GM12878 (cell line): Measurements from ENCODE around the gene TTC9C. TPM values are rescaled to one million over a fixed set of nuclear protein-coding genes. Genes with fewer than 3 reads are reported as not detected.
A peak's percentile ranks its signal among the peaks of the same experiment; 100 is the strongest.

Experiments
- BHLHE40 ChIP-seq, 2 experiments: fragments of 450-650 bp in 1 of 2; IDR thresholded peaks; 2 replicates each; pipeline ENCODE4 v1.6.1; 2011 to 2017; ENCODE audit warnings: low read depth in 2 of 2, borderline replicate concordance in 1 of 2, improper control_type of control experiment in 1 of 2, low read length in 1 of 2, mild to moderate bottlenecking in 1 of 2
- CHD2 ChIP-seq: IDR thresholded peaks from 2 replicates; pipeline ENCODE4 v1.6.1; 2011; ENCODE audit warnings: low read depth, low read length, improper control_type of control experiment, borderline replicate concordance
- CREB1 ChIP-seq: IDR thresholded peaks from 2 replicates; pipeline ENCODE4 v1.6.1; 2012; ENCODE audit warnings: low read depth, mild to moderate bottlenecking, inconsistent platforms
- IKZF1 ChIP-seq: fragments of 450-650 bp; conservative IDR thresholded peaks from 2 replicates; pipeline ENCODE4 v1.6.1; 2017; ENCODE audit warnings: antibody characterized with exemption, mild to moderate bottlenecking
- NFYB ChIP-seq: IDR thresholded peaks from 2 replicates; pipeline ENCODE4 v1.6.1; 2011; ENCODE audit warnings: low read depth, mild to moderate bottlenecking, low read length, improper control_type of control experiment, moderate library complexity; ENCODE audit not compliant: insufficient read depth
- NR2F1 ChIP-seq: fragments of 450-650 bp; conservative IDR thresholded peaks from 2 replicates; pipeline ENCODE4 v1.6.1; 2017; ENCODE audit warnings: mild to moderate bottlenecking
- PAX5 ChIP-seq: IDR thresholded peaks from 2 replicates; pipeline ENCODE4 v1.6.1; 2011; ENCODE audit warnings: low read depth, low read length, borderline replicate concordance
- PML ChIP-seq: IDR thresholded peaks from 2 replicates; pipeline ENCODE4 v1.6.1; 2012; ENCODE audit warnings: low read length, inconsistent platforms
- POLR2A ChIP-seq: IDR thresholded peaks from 2 replicates; pipeline ENCODE4 v1.6.1; 2011; ENCODE audit warnings: low read depth, mild to moderate bottlenecking, low read length
- SUPT20H ChIP-seq: IDR thresholded peaks from 2 replicates; pipeline ENCODE4 v1.6.1; 2011; ENCODE audit warnings: low read depth, mild to moderate bottlenecking, low read length, moderate library complexity, borderline replicate concordance; ENCODE audit not compliant: control insufficient read depth
- TCF3 ChIP-seq: IDR thresholded peaks from 2 replicates; pipeline ENCODE4 v1.6.1; 2012; ENCODE audit warnings: low read depth, mild to moderate bottlenecking, low read length, borderline replicate concordance; ENCODE audit not compliant: insufficient read depth
- ZBTB11 ChIP-seq: fragments of 450-650 bp; formaldehyde crosslinking; IDR thresholded peaks from 2 replicates; pipeline ENCODE4 v1.5.0; 2022; ENCODE audit warnings: mild to moderate bottlenecking, missing genetic modification characterization
- ZNF24 ChIP-seq: fragments of 450-650 bp; IDR thresholded peaks from 2 replicates; pipeline ENCODE4 v1.6.1; 2017; ENCODE audit warnings: antibody characterized with exemption, mild to moderate bottlenecking
- polyA plus RNA-seq, 11 experiments: library from polyadenylated mRNA; depleted of rRNA in 4 of 11; unstranded in 6 of 11; stranded (reverse) in 5 of 11; fragments of >200 nt; fragmentation: Nextera tagmentation in 4 of 11; fragmentation: Illumina TruSeq in 1 of 11; extraction: Ambion mirVana in 4 of 11; extraction: Trizol in 1 of 11; gene quantifications; 1 replicate in 1 of 11; 2 replicates in 10 of 11; pipeline versions ENCODE4 v1.2.1 to v1.2.3, GENCODE V29; 2011 to 2016; ENCODE audit warnings: inconsistent platforms in 2 of 11, missing spikeins in 2 of 11, low read depth in 1 of 11
- total RNA-seq, 4 experiments: library from RNA; depleted of rRNA in 3 of 4; stranded (reverse); fragments of >200 nt in 3 of 4; fragmentation: Illumina TruSeq in 1 of 4; extraction: Trizol in 1 of 4; gene quantifications; 2 replicates each; pipeline versions ENCODE4 v1.2.1 to v1.2.3, GENCODE V29; 2013 to 2021
- TF ChIP-seq, protein P1 (sequence below): fragments of 150-350 bp; IDR thresholded peaks from 2 replicates; pipeline ENCODE4 v1.6.1; 2014; ENCODE audit warnings: mild to moderate bottlenecking, low read depth, low read length
- TF ChIP-seq, protein P2 (sequence below): fragments of 450-650 bp; IDR thresholded peaks from 2 replicates; pipeline ENCODE4 v1.6.1; 2017; ENCODE audit warnings: mild to moderate bottlenecking, moderate library complexity
- TF ChIP-seq, protein P3 (sequence below): IDR thresholded peaks from 2 replicates; pipeline ENCODE4 v1.6.1; 2011; ENCODE audit warnings: borderline replicate concordance, low read depth, mild to moderate bottlenecking, moderate library complexity, mixed read lengths, low read length; ENCODE audit not compliant: insufficient read depth; ENCODE audit errors: extremely low read length

Gene TTC9C
- total and polyA plus RNA-seq, 10 of the 15 experiments (the other 5 are each of a cell fraction or from before 2014, with no cell fraction given) = 42.0 to 72.3 (median 50.4) TPM

- TF ChIP-seq, protein P1, sequence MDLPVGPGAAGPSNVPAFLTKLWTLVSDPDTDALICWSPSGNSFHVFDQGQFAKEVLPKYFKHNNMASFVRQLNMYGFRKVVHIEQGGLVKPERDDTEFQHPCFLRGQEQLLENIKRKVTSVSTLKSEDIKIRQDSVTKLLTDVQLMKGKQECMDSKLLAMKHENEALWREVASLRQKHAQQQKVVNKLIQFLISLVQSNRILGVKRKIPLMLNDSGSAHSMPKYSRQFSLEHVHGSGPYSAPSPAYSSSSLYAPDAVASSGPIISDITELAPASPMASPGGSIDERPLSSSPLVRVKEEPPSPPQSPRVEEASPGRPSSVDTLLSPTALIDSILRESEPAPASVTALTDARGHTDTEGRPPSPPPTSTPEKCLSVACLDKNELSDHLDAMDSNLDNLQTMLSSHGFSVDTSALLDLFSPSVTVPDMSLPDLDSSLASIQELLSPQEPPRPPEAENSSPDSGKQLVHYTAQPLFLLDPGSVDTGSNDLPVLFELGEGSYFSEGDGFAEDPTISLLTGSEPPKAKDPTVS = no peak
- TF ChIP-seq, protein P2, sequence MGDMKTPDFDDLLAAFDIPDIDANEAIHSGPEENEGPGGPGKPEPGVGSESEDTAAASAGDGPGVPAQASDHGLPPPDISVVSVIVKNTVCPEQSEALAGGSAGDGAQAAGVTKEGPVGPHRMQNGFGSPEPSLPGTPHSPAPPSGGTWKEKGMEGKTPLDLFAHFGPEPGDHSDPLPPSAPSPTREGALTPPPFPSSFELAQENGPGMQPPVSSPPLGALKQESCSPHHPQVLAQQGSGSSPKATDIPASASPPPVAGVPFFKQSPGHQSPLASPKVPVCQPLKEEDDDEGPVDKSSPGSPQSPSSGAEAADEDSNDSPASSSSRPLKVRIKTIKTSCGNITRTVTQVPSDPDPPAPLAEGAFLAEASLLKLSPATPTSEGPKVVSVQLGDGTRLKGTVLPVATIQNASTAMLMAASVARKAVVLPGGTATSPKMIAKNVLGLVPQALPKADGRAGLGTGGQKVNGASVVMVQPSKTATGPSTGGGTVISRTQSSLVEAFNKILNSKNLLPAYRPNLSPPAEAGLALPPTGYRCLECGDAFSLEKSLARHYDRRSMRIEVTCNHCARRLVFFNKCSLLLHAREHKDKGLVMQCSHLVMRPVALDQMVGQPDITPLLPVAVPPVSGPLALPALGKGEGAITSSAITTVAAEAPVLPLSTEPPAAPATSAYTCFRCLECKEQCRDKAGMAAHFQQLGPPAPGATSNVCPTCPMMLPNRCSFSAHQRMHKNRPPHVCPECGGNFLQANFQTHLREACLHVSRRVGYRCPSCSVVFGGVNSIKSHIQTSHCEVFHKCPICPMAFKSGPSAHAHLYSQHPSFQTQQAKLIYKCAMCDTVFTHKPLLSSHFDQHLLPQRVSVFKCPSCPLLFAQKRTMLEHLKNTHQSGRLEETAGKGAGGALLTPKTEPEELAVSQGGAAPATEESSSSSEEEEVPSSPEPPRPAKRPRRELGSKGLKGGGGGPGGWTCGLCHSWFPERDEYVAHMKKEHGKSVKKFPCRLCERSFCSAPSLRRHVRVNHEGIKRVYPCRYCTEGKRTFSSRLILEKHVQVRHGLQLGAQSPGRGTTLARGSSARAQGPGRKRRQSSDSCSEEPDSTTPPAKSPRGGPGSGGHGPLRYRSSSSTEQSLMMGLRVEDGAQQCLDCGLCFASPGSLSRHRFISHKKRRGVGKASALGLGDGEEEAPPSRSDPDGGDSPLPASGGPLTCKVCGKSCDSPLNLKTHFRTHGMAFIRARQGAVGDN = peak; percentile 29; the same call in 1 of the 2 replicates
- TF ChIP-seq IKZF1 (peak; percentile 90), PML (peak; percentile 75; the same call in 1 of the 2 replicates), POLR2A (peak; percentile 94), TCF3 (no peak), CHD2 (0 out of 2 replicates have a peak, but pooled peaks have one; percentile 10), ZBTB11 (CRISPR knock-in tag) (peak; percentile 42; the same call in 1 of the 2 replicates), BHLHE40 (IDR thresholded peaks at IDR 0.05; ENCODE audit: borderline replicate concordance in 1 of 2, low read depth in 2 of 2, low read length in 1 of 2) (peak; percentile 53 to 78; a peak in 3 of 4 replicates), NR2F1 (0 out of 2 replicates have a peak, but pooled peaks have one; percentile 66), NFYB (no peak), SUPT20H (no peak), ZNF24 (no peak), CREB1 (no peak; the same call in 1 of the 2 replicates), PAX5 (no peak)
- TF ChIP-seq, protein P3, sequence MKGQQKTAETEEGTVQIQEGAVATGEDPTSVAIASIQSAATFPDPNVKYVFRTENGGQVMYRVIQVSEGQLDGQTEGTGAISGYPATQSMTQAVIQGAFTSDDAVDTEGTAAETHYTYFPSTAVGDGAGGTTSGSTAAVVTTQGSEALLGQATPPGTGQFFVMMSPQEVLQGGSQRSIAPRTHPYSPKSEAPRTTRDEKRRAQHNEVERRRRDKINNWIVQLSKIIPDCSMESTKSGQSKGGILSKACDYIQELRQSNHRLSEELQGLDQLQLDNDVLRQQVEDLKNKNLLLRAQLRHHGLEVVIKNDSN = peak; percentile 98
These were observed 49.3 kb upstream of the TTC9C start, which contains the start of gene UBXN1 (continued) for GRCh38 chr11:62678770-62679696.
